ENCODE data around the gene SELENON. TPM values are rescaled to one million over a fixed set of nuclear protein-coding genes. Genes with fewer than 3 reads are reported as not detected.

The SELENON gene
- total RNA-seq, 1 experiment from 2014 or later: 38.6 TPM

DNA sequence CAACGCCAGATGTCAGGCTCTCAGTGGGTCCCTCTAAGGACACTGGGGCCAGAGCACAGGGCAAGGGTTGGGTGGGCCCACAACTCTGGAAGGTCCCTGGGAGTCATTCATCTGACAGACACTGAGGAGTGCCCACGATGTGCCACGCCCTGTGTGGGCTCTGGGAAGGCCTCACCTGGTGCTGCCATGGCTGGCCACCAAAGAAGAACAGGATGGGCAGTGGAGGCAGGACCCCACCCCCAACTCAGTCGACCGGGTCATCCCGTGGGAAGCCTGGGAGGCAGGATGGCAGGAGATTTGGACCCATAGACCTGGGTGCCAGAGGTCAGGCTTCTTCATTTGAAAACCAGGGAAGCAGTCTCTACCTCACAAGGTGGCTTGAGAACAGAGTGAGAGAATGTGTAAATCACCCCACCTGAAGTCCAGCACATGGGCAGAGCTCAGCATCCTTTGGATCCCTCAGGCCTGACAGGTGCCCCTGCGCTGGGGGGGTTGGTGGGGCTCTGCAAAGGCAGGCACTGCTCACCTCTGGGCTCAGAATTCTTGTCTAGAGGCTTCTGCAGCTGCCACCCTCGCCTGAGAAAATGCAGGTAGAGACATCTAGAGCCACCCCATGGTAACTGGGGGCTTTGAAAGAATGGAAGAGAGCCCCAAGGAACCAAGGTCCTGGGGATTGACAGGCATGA, 1.2 kb upstream of the SELENON start:
- Histone ChIP-seq H4K20me1 (ENCODE audit: low read length) (no peaks in the 10 kb centered on the region), H3K9me3 (ENCODE audit: low read length) (no peaks in the 10 kb centered on the region), H3K4me3 (ENCODE audit: low read length) (no peak overlapping the region), H3K36me3 (ENCODE audit: low read depth, low read length) (no peaks in the 10 kb centered on the region), H3F3A (ENCODE audit: low read length, unreplicated experiment) (no peaks in the 10 kb centered on the region), H3K79me2 (ENCODE audit: low read length) (peaks cover 6% of the 10 kb centered on the region; the same call in 1 of the 2 replicates), H3K4me1 (ENCODE audit: insufficient read depth, low read length) (peaks cover 16% of the 10 kb centered on the region; the same call in 1 of the 2 replicates), H2AFZ (ENCODE audit: low read length) (no peak overlapping the region), H3K9me2 (replicated peaks; ENCODE audit: low read length) (no peaks in the 10 kb centered on the region), H3K27ac (ENCODE audit: low read length) (no peak overlapping the region), H3K27me3 (ENCODE audit: low read length) (no peaks in the 10 kb centered on the region), H3K4me2 (ENCODE audit: low read length) (no peak overlapping the region), H3K9ac (ENCODE audit: low read length) (no peak overlapping the region)
- no TSS peak for BruUV-seq (replicated peaks)
- no peak for TF ChIP-seq EZH2 (IDR thresholded peaks at IDR 0.05; ENCODE audit: low read length, unreplicated experiment)
- TF ChIP-seq, protein P1, sequence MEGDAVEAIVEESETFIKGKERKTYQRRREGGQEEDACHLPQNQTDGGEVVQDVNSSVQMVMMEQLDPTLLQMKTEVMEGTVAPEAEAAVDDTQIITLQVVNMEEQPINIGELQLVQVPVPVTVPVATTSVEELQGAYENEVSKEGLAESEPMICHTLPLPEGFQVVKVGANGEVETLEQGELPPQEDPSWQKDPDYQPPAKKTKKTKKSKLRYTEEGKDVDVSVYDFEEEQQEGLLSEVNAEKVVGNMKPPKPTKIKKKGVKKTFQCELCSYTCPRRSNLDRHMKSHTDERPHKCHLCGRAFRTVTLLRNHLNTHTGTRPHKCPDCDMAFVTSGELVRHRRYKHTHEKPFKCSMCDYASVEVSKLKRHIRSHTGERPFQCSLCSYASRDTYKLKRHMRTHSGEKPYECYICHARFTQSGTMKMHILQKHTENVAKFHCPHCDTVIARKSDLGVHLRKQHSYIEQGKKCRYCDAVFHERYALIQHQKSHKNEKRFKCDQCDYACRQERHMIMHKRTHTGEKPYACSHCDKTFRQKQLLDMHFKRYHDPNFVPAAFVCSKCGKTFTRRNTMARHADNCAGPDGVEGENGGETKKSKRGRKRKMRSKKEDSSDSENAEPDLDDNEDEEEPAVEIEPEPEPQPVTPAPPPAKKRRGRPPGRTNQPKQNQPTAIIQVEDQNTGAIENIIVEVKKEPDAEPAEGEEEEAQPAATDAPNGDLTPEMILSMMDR (conservative IDR thresholded peaks at IDR 0.05; ENCODE audit: low read depth, low read length): no peak
- TF ChIP-seq EZH2phosphoT487 (IDR thresholded peaks at IDR 0.05; ENCODE audit: borderline replicate concordance, low read length): no peak
- DNase-seq (no peak), ATAC-seq (no peak)
- ChIA-PET POLR2A (ENCODE audit: unreplicated experiment) (no interaction called here), CTCF (interaction anchor here (0.5 to 0.7 kb wide), 2 partner anchors 179 to 190 kb away, joined by 3 to 6 read pairs; no protein-coding TSS in a partner anchor)
- intact Hi-C loops (cut with micrococcal nuclease): loop anchor here (10.0 kb wide), 1 partner anchor 104 kb away; no protein-coding TSS in a partner anchor

GRCh38 chr1:25799352-25799934, 550 bp upstream of the SELENON start:
- ChIA-PET POLR2A (ENCODE audit: unreplicated experiment) (no interaction called here), CTCF (interaction anchor here (0.8 kb wide), 1 partner anchor 191 kb away, joined by 4 read pairs; no protein-coding TSS in a partner anchor)
- TSS peak; percentile 80 for BruUV-seq (replicated peaks)

More at GRCh38 chr1:25799352-25799934, 550 bp upstream of the SELENON start:
- Histone ChIP-seq H3K9ac (ENCODE audit: low read length) (peak overlapping the region; percentile 51), H3K9me3 (ENCODE audit: low read length) (no peaks in the 10 kb centered on the region), H3K4me1 (ENCODE audit: insufficient read depth, low read length) (peaks cover 16% of the 10 kb centered on the region; the same call in 1 of the 2 replicates), H4K20me1 (ENCODE audit: low read length) (no peaks in the 10 kb centered on the region), H3K27me3 (ENCODE audit: low read length) (no peaks in the 10 kb centered on the region), H3K79me2 (ENCODE audit: low read length) (peaks cover 6% of the 10 kb centered on the region; the same call in 1 of the 2 replicates), H3K36me3 (ENCODE audit: low read depth, low read length) (no peaks in the 10 kb centered on the region), H3K4me3 (ENCODE audit: low read length) (peak overlapping the region; percentile 61), H3K9me2 (replicated peaks; ENCODE audit: low read length) (no peaks in the 10 kb centered on the region), H3K4me2 (ENCODE audit: low read length) (peak overlapping the region; percentile 83), H3F3A (ENCODE audit: low read length, unreplicated experiment) (no peaks in the 10 kb centered on the region), H3K27ac (ENCODE audit: low read length) (no peak overlapping the region), H2AFZ (ENCODE audit: low read length) (peak overlapping the region; percentile 86)
- no peak for TF ChIP-seq EZH2 (IDR thresholded peaks at IDR 0.05; ENCODE audit: low read length, unreplicated experiment)
- TF ChIP-seq, protein P1 (conservative IDR thresholded peaks at IDR 0.05; ENCODE audit: low read depth, low read length): no peak
- intact Hi-C loops (cut with micrococcal nuclease): loop anchor here (10.0 kb wide), 1 partner anchor 105 kb away; no protein-coding TSS in a partner anchor
- no peak for ATAC-seq
- no peak for DNase-seq

Measured in PC-3 (cell line).